Measurements from ENCODE around the gene MCTP2.
A peak's percentile ranks its signal among the peaks of the same experiment; 100 is the strongest.

Gene MCTP2

GRCh38 chr15:94263341-94264273 is 32.2 kb downstream of the MCTP2 start:
- DNase-seq = no peak

GRCh38 chr15:94265009-94265408 is 33.6 kb downstream of the MCTP2 start:
- no peak for DNase-seq

GRCh38 chr15:94265982-94266381 is 34.6 kb downstream of the MCTP2 start:
- DNase-seq = no peak

GRCh38 chr15:94266789-94267188 is 35.4 kb downstream of the MCTP2 start:
- DNase-seq = no peak

GRCh38 chr15:94269954-94270353 is 38.6 kb downstream of the MCTP2 start:
- no peak for DNase-seq

GRCh38 chr15:94270570-94270969 is 39.2 kb downstream of the MCTP2 start:
- DNase-seq = no peak

- no peak for DNase-seq
These were observed 41.0 kb downstream of the MCTP2 start for GRCh38 chr15:94272251-94272898.

- no peak for DNase-seq
These were observed 42.5 kb downstream of the MCTP2 start for GRCh38 chr15:94273826-94274225.

- DNase-seq = no peak
These were observed 43.4 kb downstream of the MCTP2 start for GRCh38 chr15:94274745-94275144.

- no peak for DNase-seq
These were observed 46.1 kb downstream of the MCTP2 start for GRCh38 chr15:94277485-94277884.

GRCh38 chr15:94279736-94280135 is 48.4 kb downstream of the MCTP2 start:
- DNase-seq = no peak

GRCh38 chr15:94280301-94280700 is 48.9 kb downstream of the MCTP2 start:
- DNase-seq = no peak

GRCh38 chr15:94282269-94283250 is 51.2 kb downstream of the MCTP2 start:
- DNase-seq = no peak

- DNase-seq = no peak
These were observed 55.2 kb downstream of the MCTP2 start for GRCh38 chr15:94286583-94286982.

GRCh38 chr15:94287794-94288246 is 56.5 kb downstream of the MCTP2 start:
- DNase-seq = peak; percentile 5

- no peak for DNase-seq
These were observed 59.4 kb downstream of the MCTP2 start for GRCh38 chr15:94290730-94291129.

GRCh38 chr15:94293411-94294402 is 62.3 kb downstream of the MCTP2 start:
- DNase-seq = no peak

GRCh38 chr15:94294556-94294955 is 63.2 kb downstream of the MCTP2 start:
- no peak for DNase-seq

GRCh38 chr15:94295275-94295674 is 63.9 kb downstream of the MCTP2 start:
- DNase-seq = no peak

- no peak for DNase-seq
These were observed 65.4 kb downstream of the MCTP2 start for GRCh38 chr15:94296717-94297116.

- DNase-seq = no peak
These were observed 66.2 kb downstream of the MCTP2 start for GRCh38 chr15:94297558-94297957.

GRCh38 chr15:94298364-94298763 is 67.0 kb downstream of the MCTP2 start:
- DNase-seq = no peak
